DOHH2 (cell line): Measurements from ENCODE around the gene MYL9.

Experiments used
- EZH2phosphoT487 ChIP-seq: fragments of 200-600 bp; sonication (generic); IDR thresholded peaks from 2 replicates; pipeline ENCODE4 v1.6.1; 2017; ENCODE audit warnings: borderline replicate concordance, mild to moderate bottlenecking, antibody characterized with exemption, low read length, moderate library complexity, mixed read lengths
- TF ChIP-seq, protein P1 (sequence below): fragments of 200-600 bp; sonication (generic); IDR thresholded peaks from one replicate; pipeline ENCODE4 v1.5.1; 2014; ENCODE audit warnings: antibody characterized with exemption, mild to moderate bottlenecking, low read depth, low read length; ENCODE audit not compliant: poor library complexity, severe bottlenecking

GRCh38 chr20:36548704-36549627, 7.6 kb downstream of the MYL9 start:
- TF ChIP-seq, protein P1, sequence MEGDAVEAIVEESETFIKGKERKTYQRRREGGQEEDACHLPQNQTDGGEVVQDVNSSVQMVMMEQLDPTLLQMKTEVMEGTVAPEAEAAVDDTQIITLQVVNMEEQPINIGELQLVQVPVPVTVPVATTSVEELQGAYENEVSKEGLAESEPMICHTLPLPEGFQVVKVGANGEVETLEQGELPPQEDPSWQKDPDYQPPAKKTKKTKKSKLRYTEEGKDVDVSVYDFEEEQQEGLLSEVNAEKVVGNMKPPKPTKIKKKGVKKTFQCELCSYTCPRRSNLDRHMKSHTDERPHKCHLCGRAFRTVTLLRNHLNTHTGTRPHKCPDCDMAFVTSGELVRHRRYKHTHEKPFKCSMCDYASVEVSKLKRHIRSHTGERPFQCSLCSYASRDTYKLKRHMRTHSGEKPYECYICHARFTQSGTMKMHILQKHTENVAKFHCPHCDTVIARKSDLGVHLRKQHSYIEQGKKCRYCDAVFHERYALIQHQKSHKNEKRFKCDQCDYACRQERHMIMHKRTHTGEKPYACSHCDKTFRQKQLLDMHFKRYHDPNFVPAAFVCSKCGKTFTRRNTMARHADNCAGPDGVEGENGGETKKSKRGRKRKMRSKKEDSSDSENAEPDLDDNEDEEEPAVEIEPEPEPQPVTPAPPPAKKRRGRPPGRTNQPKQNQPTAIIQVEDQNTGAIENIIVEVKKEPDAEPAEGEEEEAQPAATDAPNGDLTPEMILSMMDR, result no peak
- no peak for TF ChIP-seq EZH2phosphoT487
